ENCODE data around the gene LZTR1.

The LZTR1 gene

GRCh38 chr22:20980938-20981722 is 967 bp upstream of the LZTR1 start:
- no peak for DNase-seq (ENCODE audit: low spot score)

GRCh38 chr22:20982563-20982882 is 426 bp downstream of the LZTR1 start:
- no peak for DNase-seq (ENCODE audit: low spot score)

DNA sequence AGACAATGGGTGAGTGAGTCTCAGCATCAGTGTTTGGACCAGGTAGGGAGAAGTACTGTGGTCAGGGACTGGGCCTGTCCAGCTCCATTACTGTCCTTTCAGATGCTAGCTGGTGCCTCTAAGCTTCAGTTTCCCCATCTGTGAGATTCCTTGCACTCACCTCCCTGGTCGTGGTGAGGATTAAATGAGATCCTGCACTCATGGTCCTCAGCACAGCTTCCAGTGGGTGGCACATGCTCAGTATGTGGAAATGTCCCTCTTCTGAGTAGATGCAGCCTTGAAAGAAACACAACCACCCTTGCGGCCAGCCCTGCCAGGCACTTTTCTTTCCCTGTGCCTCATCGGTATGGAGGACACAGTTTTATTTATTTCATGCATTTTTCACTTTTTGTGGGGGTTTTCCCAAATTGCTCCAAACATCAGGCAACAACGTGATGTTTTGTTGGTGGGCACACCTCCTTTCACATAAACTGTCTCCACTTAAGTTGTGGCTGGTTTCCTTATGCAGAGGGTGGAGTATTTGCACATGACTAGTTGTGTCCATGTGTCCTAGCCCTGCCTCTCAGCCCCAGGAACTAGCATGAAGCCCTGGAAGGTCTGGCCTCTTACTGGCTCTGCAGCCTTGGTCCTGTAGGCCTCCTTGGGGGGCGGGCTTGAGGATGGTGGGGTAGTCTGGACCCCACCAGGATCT is 1.1 kb downstream of the LZTR1 start:
- DNase-seq (ENCODE audit: low spot score): no peak

DNA sequence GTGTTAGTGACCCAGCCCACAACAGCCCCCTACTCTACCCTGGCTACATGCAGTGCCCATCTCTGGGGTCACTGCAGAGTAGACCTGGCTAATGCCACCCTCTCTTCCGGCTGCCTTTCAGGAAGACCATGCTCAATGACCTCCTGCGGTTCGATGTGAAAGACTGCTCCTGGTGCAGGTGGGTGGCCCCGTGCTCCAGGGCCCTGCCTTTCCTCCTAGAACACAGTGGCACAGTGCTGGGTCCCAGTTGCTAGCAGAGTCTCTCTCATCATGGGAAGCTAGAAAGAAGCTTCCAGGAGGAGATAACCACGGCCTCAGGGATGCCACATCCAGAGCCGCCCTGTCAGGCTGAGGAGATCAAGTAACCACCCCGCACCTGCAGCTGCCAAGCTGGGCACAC is 3.6 kb downstream of the LZTR1 start:
- no peak for DNase-seq (ENCODE audit: low spot score)

DNA sequence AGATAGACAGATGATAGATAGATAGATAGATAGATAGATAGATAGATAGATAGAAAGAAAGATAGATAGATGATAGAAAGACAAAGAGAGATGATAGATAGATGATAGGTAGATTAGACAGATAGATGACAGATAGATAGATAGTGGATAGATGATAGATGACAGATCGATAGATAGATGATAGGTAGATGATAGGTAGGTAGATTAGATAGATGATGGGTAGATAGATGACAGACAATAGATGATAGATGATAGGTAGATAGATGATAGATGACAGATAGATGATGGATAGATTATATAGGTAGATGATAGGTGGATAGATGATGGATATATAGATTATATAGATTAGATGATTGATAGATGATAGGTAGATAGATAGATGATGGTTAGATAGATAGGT is 4.3 kb downstream of the LZTR1 start:
- DNase-seq (ENCODE audit: low spot score): no peak

DNA sequence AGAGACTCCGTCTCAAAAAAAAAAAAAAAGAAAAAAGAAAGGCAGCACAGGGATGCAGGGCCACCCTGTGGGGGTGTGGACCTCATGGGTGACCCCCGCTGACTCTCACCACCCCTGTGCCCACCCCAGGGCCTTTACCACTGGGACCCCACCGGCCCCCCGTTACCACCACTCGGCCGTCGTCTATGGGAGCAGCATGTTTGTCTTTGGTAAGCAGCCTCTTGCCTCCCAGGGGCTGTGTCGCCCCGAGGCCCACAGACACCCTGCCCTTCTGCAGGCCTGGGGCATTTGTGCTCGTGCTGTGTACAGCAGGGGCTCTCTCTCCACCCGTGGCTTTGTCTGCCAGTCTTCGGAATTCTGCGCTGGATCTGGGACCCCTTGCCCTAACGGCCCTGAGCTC is 5.3 kb downstream of the LZTR1 start:
- no peak for DNase-seq (ENCODE audit: low spot score)

DNA sequence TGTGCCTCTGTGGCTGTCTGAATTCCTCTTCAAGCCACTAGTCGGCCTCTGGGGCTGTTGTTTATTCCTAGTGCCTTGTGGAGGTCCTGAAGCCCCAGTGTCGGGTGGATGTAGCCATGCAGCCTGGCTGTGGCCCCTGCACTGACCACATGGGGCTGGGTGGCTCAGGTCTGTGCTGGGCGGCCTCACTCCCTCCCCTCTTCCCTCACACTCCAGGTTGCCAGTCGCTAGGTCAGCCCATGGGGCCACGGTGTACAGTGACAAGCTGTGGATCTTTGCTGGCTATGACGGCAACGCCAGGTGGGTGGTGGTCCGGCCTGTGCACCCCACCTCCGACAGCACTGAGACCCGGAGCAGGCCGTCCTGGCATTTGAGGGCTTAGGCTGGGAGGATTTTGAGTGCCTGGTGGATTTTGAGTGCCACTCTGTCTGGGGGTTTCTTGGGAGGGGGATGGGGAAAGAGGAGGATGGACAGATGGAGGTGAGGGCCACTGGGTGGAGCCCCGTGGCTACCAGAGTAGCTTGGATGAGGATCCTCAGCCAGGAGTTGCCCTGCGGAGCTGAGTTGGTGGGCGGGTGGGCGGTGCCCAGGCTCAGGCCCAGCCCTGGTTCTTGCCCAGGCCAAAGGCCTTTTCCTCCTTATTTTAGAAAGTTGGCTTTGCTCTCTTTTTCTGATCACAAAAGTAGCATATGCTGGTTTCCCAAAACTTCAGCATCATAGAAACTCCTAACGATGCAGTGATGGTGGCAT is 6.7 kb downstream of the LZTR1 start:
- DNase-seq (ENCODE audit: low spot score): no peak

GRCh38 chr22:20989323-20990138 is 7.4 kb downstream of the LZTR1 start:
- no peak for DNase-seq (ENCODE audit: low spot score)

- DNase-seq (ENCODE audit: low spot score): no peak
Observed at GRCh38 chr22:20990184-20991180, 8.4 kb downstream of the LZTR1 start.

- no peak for DNase-seq (ENCODE audit: low spot score)
Observed at GRCh38 chr22:20991252-20992055, 9.4 kb downstream of the LZTR1 start.

- no peak for DNase-seq (ENCODE audit: low spot score)
Observed at GRCh38 chr22:20992056-20992442, 10.0 kb downstream of the LZTR1 start.

DNA sequence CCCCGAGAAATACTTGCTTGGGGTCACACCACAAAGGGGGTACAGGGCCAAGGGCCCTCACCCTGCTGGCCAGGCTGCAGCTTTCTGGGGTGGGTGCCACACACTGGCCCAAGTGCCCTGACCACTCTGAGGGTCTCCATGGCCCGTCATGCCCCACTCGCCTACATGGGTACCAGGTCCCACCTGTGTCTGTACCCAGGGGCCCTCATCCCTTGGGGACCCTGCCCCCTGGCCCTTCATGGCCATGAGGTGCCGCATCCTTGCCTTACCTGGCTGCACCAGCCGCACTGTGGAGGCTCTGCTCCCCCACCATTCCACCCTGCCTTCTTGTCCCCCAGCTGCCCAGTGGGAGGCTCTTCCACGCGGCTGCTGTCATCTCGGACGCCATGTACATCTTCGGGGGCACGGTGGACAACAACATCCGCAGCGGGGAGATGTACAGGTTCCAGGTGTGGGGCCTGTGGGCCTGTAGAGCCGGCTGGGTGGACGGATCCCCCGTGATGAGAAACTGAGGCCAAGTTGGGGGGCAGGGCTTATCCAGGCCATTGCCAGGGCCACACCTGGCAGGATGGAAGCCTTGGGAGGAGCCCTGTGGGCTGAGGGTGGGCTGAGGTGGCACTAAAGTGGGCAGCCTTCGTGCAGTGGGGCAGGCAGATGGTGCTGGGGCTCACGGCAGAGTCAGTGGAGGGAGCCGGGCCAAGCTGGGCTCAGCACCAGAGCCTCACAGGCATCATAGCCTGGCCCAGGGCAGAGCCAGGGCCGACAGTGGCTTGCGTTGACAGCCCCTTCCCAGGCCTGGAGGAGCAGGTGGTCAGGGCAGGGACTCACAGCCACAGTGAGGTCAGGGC is 10.6 kb downstream of the LZTR1 start:
- DNase-seq (ENCODE audit: low spot score): no peak

- no peak for DNase-seq (ENCODE audit: low spot score)
Observed at GRCh38 chr22:20993304-20994127, 11.4 kb downstream of the LZTR1 start.

- DNase-seq (ENCODE audit: low spot score): no peak
Observed at GRCh38 chr22:20994128-20994901, 12.2 kb downstream of the LZTR1 start.

- no peak for DNase-seq (ENCODE audit: low spot score)
Observed at GRCh38 chr22:20994902-20995241, 12.8 kb downstream of the LZTR1 start.

DNA sequence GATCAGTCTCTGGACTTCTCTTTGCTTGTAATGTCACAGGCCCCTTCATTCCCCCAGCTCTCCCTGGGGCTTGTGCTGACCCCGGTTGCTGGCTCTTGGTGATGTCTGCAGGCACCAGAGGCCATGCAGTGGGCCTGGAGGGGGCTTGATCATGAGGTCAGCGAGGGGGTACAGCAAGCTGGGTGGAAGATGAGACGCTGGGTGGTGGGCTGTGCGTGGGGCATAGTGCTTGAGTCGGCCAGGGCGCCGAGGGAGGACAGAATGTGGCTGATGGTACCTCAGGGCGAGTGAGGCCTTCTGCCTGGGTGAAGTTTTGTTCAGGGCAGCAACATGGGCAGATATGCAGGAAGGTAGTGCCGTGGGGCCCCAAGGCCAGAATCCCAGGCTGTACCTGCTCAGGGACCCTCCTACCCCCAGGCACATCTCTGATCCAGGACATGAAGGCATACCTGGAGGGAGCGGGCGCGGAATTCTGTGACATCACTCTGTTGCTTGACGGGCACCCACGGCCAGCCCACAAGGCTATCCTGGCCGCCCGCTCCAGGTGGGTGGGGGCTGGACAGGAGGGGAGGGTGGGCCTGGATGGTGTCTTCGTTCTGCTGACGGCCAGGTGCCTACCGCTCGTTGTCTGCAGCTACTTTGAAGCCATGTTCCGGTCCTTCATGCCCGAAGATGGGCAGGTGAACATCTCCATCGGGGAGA is 13.4 kb downstream of the LZTR1 start:
- no peak for DNase-seq (ENCODE audit: low spot score)

DNA sequence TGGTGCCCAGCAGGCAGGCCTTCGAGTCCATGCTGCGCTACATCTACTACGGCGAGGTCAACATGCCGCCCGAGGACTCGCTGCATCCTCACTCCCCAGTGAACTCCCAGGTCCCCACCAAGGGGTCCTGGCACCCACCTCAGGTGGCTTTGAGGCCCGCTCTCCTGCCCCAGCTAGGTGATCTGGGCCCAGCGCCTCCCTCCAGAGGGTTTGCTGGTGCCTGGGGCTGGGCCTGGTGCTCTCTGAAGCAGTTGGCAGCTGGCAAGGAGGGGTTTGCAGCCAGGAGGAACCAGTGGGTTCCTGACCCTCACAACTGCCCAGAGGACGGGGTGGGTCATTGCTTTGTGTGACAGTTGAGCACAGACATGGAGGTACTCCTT is 13.9 kb downstream of the LZTR1 start:
- DNase-seq (ENCODE audit: low spot score): no peak
